ENCODE data around the gene UGT8. TPM values are rescaled to one million over a fixed set of nuclear protein-coding genes. Genes with fewer than 3 reads are reported as not detected.
"Not testable (repeated sequence)": the region's sequence is repeated elsewhere in the genome, so short reads cannot be mapped to it uniquely, and the experiment has no call there.

Gene UGT8, protein sequence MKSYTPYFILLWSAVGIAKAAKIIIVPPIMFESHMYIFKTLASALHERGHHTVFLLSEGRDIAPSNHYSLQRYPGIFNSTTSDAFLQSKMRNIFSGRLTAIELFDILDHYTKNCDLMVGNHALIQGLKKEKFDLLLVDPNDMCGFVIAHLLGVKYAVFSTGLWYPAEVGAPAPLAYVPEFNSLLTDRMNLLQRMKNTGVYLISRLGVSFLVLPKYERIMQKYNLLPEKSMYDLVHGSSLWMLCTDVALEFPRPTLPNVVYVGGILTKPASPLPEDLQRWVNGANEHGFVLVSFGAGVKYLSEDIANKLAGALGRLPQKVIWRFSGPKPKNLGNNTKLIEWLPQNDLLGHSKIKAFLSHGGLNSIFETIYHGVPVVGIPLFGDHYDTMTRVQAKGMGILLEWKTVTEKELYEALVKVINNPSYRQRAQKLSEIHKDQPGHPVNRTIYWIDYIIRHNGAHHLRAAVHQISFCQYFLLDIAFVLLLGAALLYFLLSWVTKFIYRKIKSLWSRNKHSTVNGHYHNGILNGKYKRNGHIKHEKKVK
- under 1 TPM; 0.15 to 0.32 TPM for total RNA-seq

GRCh38 chr4:114598191-114599121 is at the start of gene UGT8:
Gene UGT8 (plus strand): TSS chr4:114598807. CDS start chr4:114622881, 24,074 bp downstream.
- ChIA-PET POLR2A (no interaction called here), CTCF (no interaction called here)

DNA sequence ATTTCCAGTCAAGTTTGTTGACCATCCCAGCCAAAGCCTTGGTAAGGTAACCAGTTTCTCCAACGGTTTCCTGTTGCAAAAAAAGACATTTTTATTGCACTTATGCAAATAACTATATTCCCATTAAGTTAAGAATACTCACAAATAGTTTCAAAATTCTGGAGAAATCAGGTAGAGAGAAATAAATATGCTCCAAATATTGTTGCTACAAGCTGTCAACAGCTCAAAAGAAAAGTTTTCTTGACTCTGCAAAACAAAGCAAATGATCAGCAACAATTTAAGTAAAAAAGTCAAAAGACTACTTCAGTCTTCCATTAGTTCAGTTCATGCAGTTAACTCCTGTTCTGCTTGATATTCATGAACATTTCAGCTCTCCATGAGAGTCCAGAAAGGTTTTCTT is 49.0 kb upstream of the UGT8 start:
- POLR2A ChIA-PET, result no interaction called here
- CTCF ChIA-PET, result no interaction called here

DNA sequence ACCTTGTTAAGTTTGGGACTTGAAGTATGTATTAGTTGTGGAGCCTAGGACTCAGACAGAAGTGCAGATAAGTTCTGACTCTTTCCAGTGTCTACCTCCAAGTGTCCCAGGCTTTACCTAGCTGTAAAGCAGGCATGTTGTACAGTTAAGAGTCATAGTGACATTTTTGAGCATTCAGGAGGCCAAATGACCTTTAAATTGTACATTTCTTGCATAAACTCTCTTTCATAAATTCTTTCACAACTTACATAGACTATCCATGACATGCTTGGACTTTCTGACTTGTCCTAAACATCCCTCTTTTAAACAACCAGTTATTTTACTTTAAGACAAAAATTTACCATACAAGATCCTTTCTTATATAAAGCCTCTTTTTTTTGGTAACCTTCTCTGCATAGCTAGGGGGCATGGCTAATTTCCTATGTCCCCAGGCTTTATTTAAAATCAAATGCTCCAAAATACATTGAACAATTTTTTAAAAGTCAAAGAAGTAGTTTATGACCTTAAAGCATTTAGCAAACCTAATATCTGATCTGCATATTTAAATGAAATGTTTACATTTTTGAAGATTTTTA is 40.1 kb upstream of the UGT8 start:
- POLR2A ChIA-PET, result no interaction called here

DNA sequence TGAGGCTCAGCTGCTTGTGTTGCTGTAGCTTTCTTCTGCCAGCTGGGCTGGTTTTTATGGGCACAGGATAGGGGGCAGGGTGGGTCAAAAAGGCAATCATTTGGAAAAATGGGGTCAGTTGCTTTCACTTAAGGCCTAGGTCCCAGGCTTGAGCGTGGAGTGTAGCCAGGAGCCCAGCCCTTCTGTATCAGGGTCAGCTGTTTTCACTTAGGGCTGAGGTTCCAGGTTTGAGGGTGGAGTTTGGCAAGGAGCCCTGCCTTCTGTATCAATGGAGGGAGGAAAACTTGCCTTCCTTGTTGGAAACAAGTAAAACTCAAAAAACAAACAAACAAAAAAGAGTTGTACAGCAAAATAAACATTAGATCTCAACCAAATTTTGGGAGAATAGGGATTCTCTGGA is 37.0 kb upstream of the UGT8 start:
- ChIA-PET CTCF (no interaction called here), POLR2A (no interaction called here)

More for the DNA sequence above, 40.1 kb upstream of the UGT8 start:
- CTCF ChIA-PET, result no interaction called here

- ChIA-PET POLR2A (no interaction called here), CTCF (no interaction called here)
These were observed 36.3 kb upstream of the UGT8 start for GRCh38 chr4:114562176-114562904.

- CTCF ChIA-PET, result no interaction called here
- POLR2A ChIA-PET, result no interaction called here
These were observed 34.9 kb upstream of the UGT8 start for GRCh38 chr4:114563536-114564315.

DNA sequence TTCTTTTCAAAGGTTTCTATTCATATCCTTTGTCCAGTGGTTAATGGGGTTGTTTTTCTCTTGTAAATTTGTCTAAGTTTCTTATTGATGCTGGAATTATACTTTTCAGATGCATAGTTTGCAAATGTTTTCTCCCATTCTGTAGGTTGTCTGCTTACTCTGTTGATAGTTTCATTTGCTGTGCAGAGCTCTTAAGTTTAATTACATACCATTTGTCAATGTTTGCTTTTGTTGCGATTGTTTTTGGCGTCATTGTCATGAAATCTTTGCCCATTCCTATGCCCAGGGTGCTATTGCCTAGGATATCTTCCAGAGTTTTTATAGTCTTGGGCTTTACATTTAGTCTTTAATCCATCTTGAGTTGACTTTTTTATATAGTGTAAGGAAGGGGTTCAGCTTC is 21.2 kb upstream of the UGT8 start:
- POLR2A ChIA-PET, result no interaction called here
- CTCF ChIA-PET, result no interaction called here

GRCh38 chr4:114582621-114583020 is 16.0 kb upstream of the UGT8 start:
- ChIA-PET POLR2A (no interaction called here), CTCF (no interaction called here)

- ChIA-PET CTCF (no interaction called here), POLR2A (no interaction called here)
These were observed 10.3 kb upstream of the UGT8 start for GRCh38 chr4:114588305-114588704.

DNA sequence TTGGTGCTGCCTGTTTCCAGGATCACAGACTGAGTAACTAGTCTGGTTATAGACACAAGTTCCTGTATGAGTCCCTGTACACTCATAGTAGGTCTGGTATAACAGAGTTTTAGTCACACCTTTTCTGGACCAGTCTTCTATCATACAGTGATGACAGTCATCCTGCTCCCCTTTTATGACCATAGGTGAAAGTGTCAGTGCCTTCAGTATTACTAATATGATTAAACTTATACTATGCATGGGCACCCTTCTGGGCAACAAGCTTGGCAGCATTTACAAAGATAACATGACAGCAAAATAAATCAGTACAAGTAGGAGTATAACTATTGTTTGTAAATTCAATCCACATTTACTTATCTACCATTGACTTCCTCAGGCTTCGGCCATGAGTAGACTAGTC is 8.2 kb upstream of the UGT8 start:
- CTCF ChIA-PET, POLR2A ChIA-PET: not testable (repeated sequence)

DNA sequence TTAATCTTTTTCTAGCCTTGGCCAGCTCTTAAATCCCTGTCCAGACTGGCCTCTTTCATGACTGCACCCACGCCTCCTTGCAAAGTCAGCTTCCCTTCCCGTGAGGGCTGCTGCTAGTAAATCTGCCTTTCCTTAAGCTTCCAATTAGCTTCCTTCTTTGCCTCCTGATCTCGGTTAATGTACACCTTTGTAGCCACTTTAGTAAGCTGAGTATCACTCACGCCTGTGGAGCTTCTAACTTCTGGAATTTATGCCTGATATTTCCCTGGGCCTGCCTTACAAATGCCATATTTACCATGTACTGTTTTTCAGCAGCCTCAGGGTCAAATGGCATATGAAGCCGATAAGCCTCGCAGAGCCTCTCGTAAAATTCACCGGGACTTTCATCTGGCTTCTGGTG is 5.1 kb upstream of the UGT8 start:
- ChIA-PET CTCF (no interaction called here), POLR2A (no interaction called here)

DNA sequence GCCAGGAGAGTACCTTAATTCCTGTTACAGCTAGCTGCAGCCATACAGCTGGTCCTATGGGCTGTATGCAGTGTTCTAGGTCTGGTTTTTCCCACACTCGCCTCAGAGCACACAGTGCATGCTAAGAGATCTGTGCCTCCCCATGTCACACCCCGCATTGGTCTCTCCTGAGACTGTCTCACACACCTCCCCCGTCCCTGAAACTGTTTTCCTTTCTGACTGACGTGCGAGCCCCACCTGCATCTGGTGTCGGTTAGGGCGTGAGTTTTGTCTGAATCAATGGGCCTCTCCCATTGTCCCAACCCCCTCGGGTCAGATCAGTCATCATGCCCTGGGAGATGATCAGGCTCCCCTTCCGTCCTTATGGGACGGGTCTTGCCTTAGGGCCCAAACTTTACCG is 3.4 kb upstream of the UGT8 start:
- CTCF ChIA-PET, result no interaction called here
- POLR2A ChIA-PET, result no interaction called here

DNA sequence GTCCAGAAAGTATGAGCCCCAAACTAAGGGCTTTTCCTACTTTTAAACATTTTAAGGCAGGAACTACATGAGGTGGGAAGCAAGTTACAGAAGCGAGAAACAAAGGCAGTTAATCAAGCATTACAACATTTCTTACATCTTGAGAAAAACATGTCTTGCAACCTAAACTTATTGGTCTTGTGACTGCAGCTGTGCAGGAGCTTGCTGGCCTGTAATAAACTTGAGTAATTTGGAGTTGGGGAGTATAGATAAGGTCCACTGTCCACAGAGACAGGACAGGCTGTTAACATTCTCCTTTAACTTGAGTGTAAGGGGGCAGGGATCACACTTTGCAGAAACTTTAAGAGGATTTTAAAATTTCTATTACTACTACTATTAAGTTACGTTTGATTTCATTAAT is 2.7 kb upstream of the UGT8 start:
- ChIA-PET POLR2A (no interaction called here), CTCF (no interaction called here)

DNA sequence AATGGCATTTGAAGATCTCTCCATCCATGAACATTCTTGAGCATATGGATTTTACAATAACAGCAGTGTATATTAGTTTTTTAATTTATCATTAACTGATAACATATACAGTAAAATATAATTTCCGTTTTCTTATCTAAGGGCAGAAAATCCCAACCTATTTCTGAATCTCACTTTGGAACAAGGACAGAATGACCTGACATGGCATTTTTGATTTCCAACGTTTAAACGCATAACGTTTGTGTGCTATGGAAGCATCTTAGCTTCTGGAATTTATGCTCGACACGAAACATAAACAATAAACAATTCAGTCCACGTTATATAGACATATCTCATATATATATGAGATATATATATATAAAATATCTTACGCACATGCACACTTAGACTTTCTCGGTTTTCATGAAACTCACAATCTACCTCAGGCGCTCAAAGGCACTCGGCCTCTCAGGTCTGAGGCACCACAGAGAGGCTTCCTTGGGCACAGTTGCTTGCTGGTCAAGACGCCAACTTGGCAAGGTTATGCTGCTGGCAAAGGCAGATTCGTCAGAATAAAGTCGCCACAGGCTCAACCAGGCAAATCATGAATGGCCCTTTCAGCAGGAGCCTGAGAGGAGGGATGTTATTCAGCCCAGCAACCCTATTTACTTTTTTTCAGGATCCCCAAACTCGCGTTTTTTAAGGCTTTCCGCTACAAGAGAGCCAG is 1.0 kb upstream of the UGT8 start:
- CTCF ChIA-PET, result no interaction called here
- POLR2A ChIA-PET, result no interaction called here

- CTCF ChIA-PET, result no interaction called here
- POLR2A ChIA-PET, result no interaction called here
These were observed 760 bp downstream of the UGT8 start for GRCh38 chr4:114599231-114599902.

- ChIA-PET POLR2A (no interaction called here), CTCF (no interaction called here)
These were observed 1.4 kb downstream of the UGT8 start for GRCh38 chr4:114599903-114600552.

DNA sequence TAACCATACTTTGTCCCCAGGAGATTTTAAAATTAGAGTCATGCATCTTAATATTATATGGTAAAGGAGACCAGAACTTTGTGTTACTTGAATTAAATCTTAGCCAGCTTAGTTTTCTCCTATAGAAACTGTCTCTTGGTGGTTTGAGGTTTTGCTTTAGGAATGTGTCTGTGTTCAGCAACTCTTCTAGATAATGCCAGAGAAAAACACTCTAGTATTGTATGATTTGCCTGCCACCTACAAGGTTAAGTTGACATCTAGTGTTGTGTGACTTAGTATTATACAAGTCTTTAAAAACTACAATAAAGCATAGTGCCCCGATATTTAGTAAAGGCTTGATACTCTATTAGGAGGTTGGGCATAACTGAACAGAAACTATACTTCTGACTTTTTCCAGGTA is 2.1 kb downstream of the UGT8 start:
- POLR2A ChIA-PET, result no interaction called here
- CTCF ChIA-PET, result no interaction called here
